Adrenal gland (tissue), 12 donors: ENCODE data around the gene FBLN5. TPM values are rescaled to one million over a fixed set of nuclear protein-coding genes. Genes with fewer than 3 reads are reported as not detected.
A peak's percentile ranks its signal among the peaks of the same experiment; 100 is the strongest.

Experiments
- DNase-seq, 7 donors: peaks; one replicate each; pipeline ENCODE4 v3.0.0-alpha.2; 2019 to 2020
- H3K27ac ChIP-seq, 5 donors: fragments of 200-600 bp; sonication (generic) in 4 of 5; 1 replicate in 3 of 5; 2 replicates in 2 of 5; pipeline versions ENCODE4 v1.5.1 to v1.8.0; 2016 to 2020; ENCODE audit warnings: mild to moderate bottlenecking in 1 of 5
- H3K27me3 ChIP-seq: fragments of 200-600 bp; 2 replicates; pipeline ENCODE4 v1.8.0; 2021
- H3K36me3 ChIP-seq, 2 donors: fragments of 200-600 bp; replicated peaks in 1 of 2; 1 replicate in 1 of 2; 2 replicates in 1 of 2; pipeline versions ENCODE4 v1.5.1 to v1.8.0; 2018 to 2022
- H3K4me1 ChIP-seq, 2 donors: fragments of 200-600 bp; replicated peaks in 1 of 2; 1 replicate in 1 of 2; 2 replicates in 1 of 2; pipeline versions ENCODE4 v1.5.1 to v1.8.0; 2018 to 2021
- H3K4me3 ChIP-seq, 4 donors: fragments of 200-600 bp; sonication (generic) in 3 of 4; one replicate each; pipeline ENCODE4 v1.5.1; 2016 to 2018
- H3K9me3 ChIP-seq, 3 donors: fragments of 200-600 bp; sonication (generic) in 1 of 3; replicated peaks in 1 of 3; 1 replicate in 2 of 3; 2 replicates in 1 of 3; pipeline versions ENCODE4 v1.5.1 to v1.8.0; 2016 to 2021
- POLR2A ChIP-seq, 2 donors: fragments of 450-650 bp; IDR thresholded peaks; one replicate each; pipeline ENCODE4 v1.6.1; 2017; ENCODE audit warnings: antibody characterized with exemption in 2 of 2, mild to moderate bottlenecking in 2 of 2, moderate library complexity in 1 of 2
- WGBS, 4 donors: extraction: QIAGEN DNeasy Blood & Tissue Kit in 2 of 4; methylation state at CpG; one replicate each; pipeline versions ENCODE4 v1.1.5 to v1.1.7; 2013 to 2017; 5-methylcytosine and 5-hydroxymethylcytosine counted together
- intact Hi-C, 2 donors: fragments of 100-400 bp; cut with DNase I; formaldehyde crosslinking; loops; one replicate each; pipeline versions ENCODE4 v1.14.1 to v1.15.0; 2022 to 2023
- polyA plus RNA-seq, 3 donors: library from polyadenylated mRNA; stranded (reverse); fragments of 200-250 nt in 2 of 3; fragments of 350-450 nt in 1 of 3; fragmentation: Illumina TruSeq in 1 of 3; extraction: RNeasy Lipid Tissue Mini Kit (QIAGEN cat#74804) in 1 of 3; gene quantifications; one replicate each; pipeline ENCODE4 v1.2.3, GENCODE V29; 2013 to 2014
- total RNA-seq, 9 donors: library from RNA; depleted of rRNA in 4 of 9; stranded (reverse); fragments of >200 nt in 4 of 9; fragments of 120-200 nt in 1 of 9; fragmentation: NEBNext Ultra II Directional in 1 of 9; extraction: Animal tissue kit (Norgen Biotek cat#: 25700) in 1 of 9; gene quantifications; one replicate each; pipeline versions ENCODE4 v1.1.0 to v1.2.4, GENCODE V29; 2013 to 2023
- TF ChIP-seq, protein P1 (sequence below), 6 experiments: fragments of 450-650 bp in 4 of 6; fragments of 200-600 bp in 2 of 6; sonication (generic) in 1 of 6; IDR thresholded peaks; 1 replicate in 5 of 6; 2 replicates in 1 of 6; pipeline versions ENCODE4 v1.5.1 to v1.8.0; 2016 to 2021; ENCODE audit warnings: antibody characterized with exemption in 6 of 6, mild to moderate bottlenecking in 2 of 6, moderate library complexity in 1 of 6
- donor health status: healthy with polysubstance abuse.
- donor health status: Bipolar disorder and iron deficiency.
- donor health status: DM: yes; HTN: yes; CAD: no.
- donor health status: DM: no; HTN: no; CAD: no.
- donor health status: DM: no; HTN: no; CAD: no.
- donor health status: DM: yes; HTN: yes; CAD: no.

Gene FBLN5
- total and polyA plus RNA-seq, 12 donors, result 26.0 to 389 (median 125) TPM

DNA sequence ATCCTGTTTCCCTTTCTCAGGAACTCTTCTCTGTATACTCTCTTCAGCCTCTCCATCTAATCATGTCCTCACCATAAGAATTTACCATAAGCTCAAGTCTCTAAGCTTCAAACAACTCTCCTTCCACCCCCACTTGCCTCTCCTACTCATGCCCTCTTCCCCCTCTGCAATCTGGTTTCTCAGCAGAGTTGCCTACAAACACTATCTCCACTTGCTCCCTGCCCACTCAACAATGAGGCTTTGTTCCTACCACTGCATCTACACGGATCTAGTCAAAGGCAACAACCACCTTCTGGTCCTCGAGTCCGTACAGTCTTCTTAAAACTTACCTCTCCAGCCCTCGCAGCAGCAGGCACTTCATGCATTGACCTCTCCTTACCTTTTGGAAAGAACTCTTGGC lies 17.2 kb upstream of the FBLN5 start:
- Histone ChIP-seq H3K4me1 (peaks cover 0 to 12% of the 10 kb centered on the region in 2 donors), H3K36me3 (peaks cover 0 to 16% of the 10 kb centered on the region in 2 donors), H3K9me3 (no peaks in the 10 kb centered on the region), H3K27ac (peak overlapping the region in 1 of 5 donors; percentile 39), H3K4me3 (no peak overlapping the region), H3K27me3 (no peaks in the 10 kb centered on the region)
- intact Hi-C loops, result no loop called here
- DNase-seq, result no peak
- WGBS, 4 donors, result 81 to 87% (median 85%) methylated on average over 4 of the region's 4 CpGs
- TF ChIP-seq, protein P1, sequence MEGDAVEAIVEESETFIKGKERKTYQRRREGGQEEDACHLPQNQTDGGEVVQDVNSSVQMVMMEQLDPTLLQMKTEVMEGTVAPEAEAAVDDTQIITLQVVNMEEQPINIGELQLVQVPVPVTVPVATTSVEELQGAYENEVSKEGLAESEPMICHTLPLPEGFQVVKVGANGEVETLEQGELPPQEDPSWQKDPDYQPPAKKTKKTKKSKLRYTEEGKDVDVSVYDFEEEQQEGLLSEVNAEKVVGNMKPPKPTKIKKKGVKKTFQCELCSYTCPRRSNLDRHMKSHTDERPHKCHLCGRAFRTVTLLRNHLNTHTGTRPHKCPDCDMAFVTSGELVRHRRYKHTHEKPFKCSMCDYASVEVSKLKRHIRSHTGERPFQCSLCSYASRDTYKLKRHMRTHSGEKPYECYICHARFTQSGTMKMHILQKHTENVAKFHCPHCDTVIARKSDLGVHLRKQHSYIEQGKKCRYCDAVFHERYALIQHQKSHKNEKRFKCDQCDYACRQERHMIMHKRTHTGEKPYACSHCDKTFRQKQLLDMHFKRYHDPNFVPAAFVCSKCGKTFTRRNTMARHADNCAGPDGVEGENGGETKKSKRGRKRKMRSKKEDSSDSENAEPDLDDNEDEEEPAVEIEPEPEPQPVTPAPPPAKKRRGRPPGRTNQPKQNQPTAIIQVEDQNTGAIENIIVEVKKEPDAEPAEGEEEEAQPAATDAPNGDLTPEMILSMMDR (IDR thresholded peaks at IDR 0.05), result no peak
- no peak for TF ChIP-seq POLR2A (IDR thresholded peaks at IDR 0.05)

- H3K27me3 ChIP-seq, result no peaks in the 10 kb centered on the region
- TF ChIP-seq POLR2A (IDR thresholded peaks at IDR 0.05), result no peak
- TF ChIP-seq, protein P1 (IDR thresholded peaks at IDR 0.05), result no peak
- H3K4me3 ChIP-seq, result no peak overlapping the region
- intact Hi-C loops, result no loop called here
- H3K27ac ChIP-seq, result peak overlapping the region in 1 of 5 donors; percentile 39
- H3K9me3 ChIP-seq, result no peaks in the 10 kb centered on the region
- H3K4me1 ChIP-seq, result peaks cover 0 to 12% of the 10 kb centered on the region in 2 donors
- 26 to 50% (median 37%) methylated on average over 1 of the region's 1 CpG for WGBS, 4 donors
- DNase-seq, result no peak
- H3K36me3 ChIP-seq, result peaks cover 0 to 8% of the 10 kb centered on the region in 2 donors
Observed at GRCh38 chr14:91964011-91964410, 16.5 kb upstream of the FBLN5 start.

- TF ChIP-seq, protein P1 (IDR thresholded peaks at IDR 0.05), result no peak
- TF ChIP-seq POLR2A (IDR thresholded peaks at IDR 0.05), result no peak
- Histone ChIP-seq H3K4me3 (no peak overlapping the region), H3K9me3 (no peaks in the 10 kb centered on the region), H3K4me1 (peaks cover 0 to 12% of the 10 kb centered on the region in 2 donors), H3K27me3 (no peaks in the 10 kb centered on the region), H3K27ac (no peak overlapping the region), H3K36me3 (peaks cover 0 to 3% of the 10 kb centered on the region in 2 donors)
- 36 to 42% (median 39%) methylated on average over 6 of the region's 6 CpGs for WGBS, 4 donors
- intact Hi-C loops, result no loop called here
- no peak for DNase-seq
Observed at GRCh38 chr14:91963465-91963864, 16.0 kb upstream of the FBLN5 start.

DNA sequence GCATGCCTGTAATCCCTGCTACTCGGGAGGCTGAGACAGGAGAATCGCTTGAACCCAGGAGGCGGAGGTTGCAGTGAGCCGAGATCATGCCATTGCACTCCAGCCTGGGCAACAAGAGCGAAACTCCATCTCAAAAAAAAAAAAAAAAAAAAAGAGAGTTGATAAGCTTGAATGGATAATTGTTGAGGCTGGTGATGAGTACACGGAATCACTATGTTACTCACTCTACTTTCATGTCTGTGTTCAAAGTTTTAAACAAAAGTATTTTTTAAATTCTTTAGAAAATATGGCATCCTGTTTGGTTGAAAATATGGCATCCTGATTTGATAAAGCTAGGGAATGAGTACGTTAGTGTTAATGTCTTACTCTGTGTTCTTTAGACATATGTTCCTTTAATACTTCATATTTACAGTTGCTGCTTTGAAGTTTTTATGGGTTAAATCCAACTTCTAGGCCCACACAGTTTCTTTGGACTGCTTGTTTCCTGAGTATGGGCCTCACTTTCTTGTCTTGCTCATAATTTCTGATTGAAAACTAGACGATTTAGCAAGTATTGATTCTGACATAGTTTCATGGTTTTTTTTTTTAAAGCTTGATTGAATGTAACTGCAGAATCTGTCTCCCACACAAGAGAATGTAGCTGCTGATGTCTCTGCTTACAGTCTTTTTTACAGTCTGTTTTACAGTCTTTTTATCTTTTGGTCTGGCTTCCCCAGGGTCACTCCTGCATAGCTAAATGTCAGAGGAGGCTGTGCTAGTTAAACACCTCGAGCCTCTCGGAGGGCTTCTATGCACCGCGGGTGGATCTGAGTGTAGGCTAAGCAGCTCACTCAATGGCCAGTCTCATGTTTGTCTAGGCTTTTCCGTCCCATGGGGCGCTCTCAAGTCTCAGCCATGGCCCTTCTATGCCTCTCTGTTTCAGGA lies 14.1 kb upstream of the FBLN5 start:
- H3K27ac ChIP-seq, result no peak overlapping the region
- no peak for TF ChIP-seq POLR2A (IDR thresholded peaks at IDR 0.05)
- TF ChIP-seq, protein P1 (IDR thresholded peaks at IDR 0.05), result no peak
- no peaks in the 10 kb centered on the region for H3K27me3 ChIP-seq
- H3K36me3 ChIP-seq, result no peaks in the 10 kb centered on the region
- no peak overlapping the region for H3K4me3 ChIP-seq
- 53 to 67% (median 62%) methylated on average over 12 to 14 of the region's 14 CpGs for WGBS, 4 donors
- no peaks in the 10 kb centered on the region for H3K9me3 ChIP-seq
- no peak for DNase-seq
- intact Hi-C loops, result no loop called here
- peaks cover 0 to 12% of the 10 kb centered on the region in 2 donors for H3K4me1 ChIP-seq
